H9 (cell line): ENCODE data around the gene GRIN3B. TPM values are rescaled to one million over a fixed set of nuclear protein-coding genes. Genes with fewer than 3 reads are reported as not detected.
A peak's percentile ranks its signal among the peaks of the same experiment; 100 is the strongest.

Experiments
- DNase-seq: peaks from one replicate; pipeline ENCODE4 v3.0.0-alpha.2; 2017
- H2AFZ ChIP-seq: one replicate; pipeline ENCODE4 v1.6.1; 2013; ENCODE audit warnings: mild to moderate bottlenecking, low read length, control low read depth, moderate library complexity
- H2AK5ac ChIP-seq: 2 replicates; pipeline ENCODE4 v1.6.1; 2013; ENCODE audit warnings: low read length, control low read depth, mixed read lengths; ENCODE audit not compliant: insufficient read length
- H2BK120ac ChIP-seq: one replicate; pipeline ENCODE4 v1.6.1; 2013; ENCODE audit warnings: low read depth, mild to moderate bottlenecking, low read length, control low read depth, inconsistent platforms; ENCODE audit not compliant: poor library complexity, severe bottlenecking
- H2BK12ac ChIP-seq: 2 replicates; pipeline ENCODE4 v1.6.1; 2013; ENCODE audit warnings: low read length, control low read depth, mixed read lengths, low read depth; ENCODE audit not compliant: insufficient read length
- H2BK15ac ChIP-seq: 2 replicates; pipeline ENCODE4 v1.6.1; 2013; ENCODE audit warnings: low read depth, low read length, control low read depth
- H2BK20ac ChIP-seq: one replicate; pipeline ENCODE4 v1.6.1; 2013; ENCODE audit warnings: low read depth, mild to moderate bottlenecking, low read length, control low read depth, inconsistent platforms; ENCODE audit not compliant: poor library complexity, severe bottlenecking
- H2BK5ac ChIP-seq: 2 replicates; pipeline ENCODE4 v1.6.1; 2013; ENCODE audit warnings: low read length, control low read depth, mixed read lengths; ENCODE audit not compliant: insufficient read length
- H3K14ac ChIP-seq: 2 replicates; pipeline ENCODE4 v1.6.1; 2013; ENCODE audit warnings: low read length, control low read depth; ENCODE audit not compliant: insufficient read depth
- H3K18ac ChIP-seq: 2 replicates; pipeline ENCODE4 v1.6.1; 2013; ENCODE audit warnings: low read depth, mild to moderate bottlenecking, mixed read lengths, low read length, control low read depth; ENCODE audit not compliant: insufficient read length
- H3K23ac ChIP-seq: 2 replicates; pipeline ENCODE4 v1.6.1; 2013; ENCODE audit warnings: low read length, control low read depth, mixed read lengths, low read depth; ENCODE audit not compliant: insufficient read length
- H3K23me2 ChIP-seq: 2 replicates; pipeline ENCODE4 v1.6.1; 2013; ENCODE audit warnings: low read depth, mild to moderate bottlenecking, mixed read lengths, low read length, control low read depth; ENCODE audit not compliant: insufficient read length, poor library complexity, severe bottlenecking
- H3K27ac ChIP-seq: 2 replicates; pipeline ENCODE4 v1.5.1; 2013; ENCODE audit warnings: low read length, control low read depth, mixed read lengths, low read depth; ENCODE audit not compliant: insufficient read length
- H3K27me3 ChIP-seq: 2 replicates; pipeline ENCODE4 v1.6.1; 2013; ENCODE audit warnings: low read length, control low read depth, inconsistent platforms; ENCODE audit not compliant: insufficient read depth
- H3K4ac ChIP-seq: 2 replicates; pipeline ENCODE4 v1.6.1; 2013; ENCODE audit warnings: low read depth, mild to moderate bottlenecking, control low read depth, inconsistent platforms, low read length, moderate library complexity
- H3K4me1 ChIP-seq: 2 replicates; pipeline ENCODE4 v1.6.1; 2013; ENCODE audit warnings: low read length, control low read depth, inconsistent platforms; ENCODE audit not compliant: insufficient read depth
- H3K4me2 ChIP-seq: 2 replicates; pipeline ENCODE4 v1.6.1; 2013; ENCODE audit warnings: low read length, control low read depth, mixed read lengths; ENCODE audit not compliant: insufficient read length, insufficient read depth
- H3K56ac ChIP-seq: 2 replicates; pipeline ENCODE4 v1.6.1; 2013; ENCODE audit warnings: low read depth, mild to moderate bottlenecking, mixed read lengths, low read length, control low read depth; ENCODE audit not compliant: insufficient read length
- H3K79me1 ChIP-seq: 2 replicates; pipeline ENCODE4 v1.6.1; 2013; ENCODE audit warnings: low read depth, mild to moderate bottlenecking, moderate library complexity, low read length, control low read depth, inconsistent platforms; ENCODE audit not compliant: insufficient read depth, poor library complexity, severe bottlenecking
- H3K79me2 ChIP-seq: 2 replicates; pipeline ENCODE4 v1.6.1; 2013; ENCODE audit warnings: low read length, control low read depth, inconsistent platforms; ENCODE audit not compliant: insufficient read depth
- H3K9ac ChIP-seq: 2 replicates; pipeline ENCODE4 v1.6.1; 2013; ENCODE audit warnings: low read length, control low read depth, mixed read lengths; ENCODE audit not compliant: insufficient read length; ENCODE audit errors: extremely low read depth
- H3K9me3 ChIP-seq: one replicate; pipeline ENCODE4 v1.6.1; 2013; ENCODE audit warnings: low read depth, low read length, inconsistent platforms; ENCODE audit not compliant: control insufficient read depth
- H3T11ph ChIP-seq: one replicate; pipeline ENCODE4 v1.6.1; 2013; ENCODE audit warnings: mild to moderate bottlenecking, low read length, control low read depth, inconsistent platforms
- H4K20me1 ChIP-seq: one replicate; pipeline ENCODE4 v1.6.1; 2013; ENCODE audit not compliant: control insufficient read depth, insufficient read length, insufficient read depth
- H4K5ac ChIP-seq: 2 replicates; pipeline ENCODE4 v1.6.1; 2013; ENCODE audit warnings: low read depth, mild to moderate bottlenecking, mixed read lengths, low read length, control low read depth; ENCODE audit not compliant: insufficient read length
- H4K8ac ChIP-seq: replicated peaks from 2 replicates; pipeline ENCODE4 v1.6.1; 2013; ENCODE audit warnings: low read length, control low read depth, mixed read lengths, low read depth; ENCODE audit not compliant: insufficient read length
- H4K91ac ChIP-seq: 2 replicates; pipeline ENCODE4 v1.6.1; 2013; ENCODE audit warnings: low read depth, mild to moderate bottlenecking, moderate library complexity, mixed read lengths, low read length, control low read depth; ENCODE audit not compliant: insufficient read length
- H3K27ac Mint-ChIP-seq, 3 experiments: 2 replicates in 2 of 3; 3 replicates in 1 of 3; pipeline ENCODE4 v1.8.0; 2020 to 2021; ENCODE audit warnings: mixed read lengths in 3 of 3, mild to moderate bottlenecking in 1 of 3, moderate library complexity in 1 of 3
- H3K27me3 Mint-ChIP-seq: 2 replicates; pipeline ENCODE4 v1.8.0; 2021; ENCODE audit warnings: low read depth, mild to moderate bottlenecking, moderate library complexity, mixed read lengths
- H3K36me3 Mint-ChIP-seq, 3 experiments: 2 replicates in 2 of 3; 3 replicates in 1 of 3; pipeline ENCODE4 v1.8.0; 2020 to 2021; ENCODE audit warnings: low read depth in 3 of 3, mixed read lengths in 3 of 3; ENCODE audit not compliant: insufficient read depth in 1 of 3
- H3K4me1 Mint-ChIP-seq, 2 experiments: 2 replicates each; pipeline ENCODE4 v1.8.0; 2020; ENCODE audit warnings: mixed read lengths in 2 of 2
- H3K4me3 Mint-ChIP-seq, 2 experiments: 2 replicates in 1 of 2; 3 replicates in 1 of 2; pipeline ENCODE4 v1.8.0; 2020 to 2021; ENCODE audit warnings: mild to moderate bottlenecking in 2 of 2, mixed read lengths in 2 of 2, moderate library complexity in 1 of 2
- H3K9me3 Mint-ChIP-seq, 2 experiments: 2 replicates in 1 of 2; 3 replicates in 1 of 2; pipeline ENCODE4 v1.8.0; 2020; ENCODE audit warnings: mild to moderate bottlenecking in 2 of 2, mixed read lengths in 2 of 2, moderate library complexity in 1 of 2
- CTCF ChIP-seq: fragments of 200-600 bp; sonication (generic); conservative IDR thresholded peaks from 3 replicates; pipeline ENCODE4 v1.8.0; 2021; ENCODE audit warnings: antibody characterized with exemption, mild to moderate bottlenecking
- WGBS: extraction: QIAGEN DNeasy Blood & Tissue Kit; methylation state at CpG from one replicate; pipeline ENCODE4 v1.1.7; 2013; ENCODE audit warnings: missing lambda C conversion rate, low lambda C conversion rate, mixed read lengths; ENCODE audit not compliant: insufficient read length; ENCODE audit errors: extremely low coverage; 5-methylcytosine and 5-hydroxymethylcytosine counted together
- total RNA-seq: library from RNA; stranded (reverse); gene quantifications from 2 replicates; pipeline ENCODE4 v1.2.1, GENCODE V29; 2021

Gene GRIN3B
- total RNA-seq, 1 experiment from 2014 or later: 1.0 TPM

- no peak overlapping the region for H3K4ac ChIP-seq
- no peak overlapping the region for H3K23ac ChIP-seq
- H3K79me1 ChIP-seq: no peaks in the 10 kb centered on the region
- Mint-ChIP-seq H3K27me3 (peaks cover 3% of the 10 kb centered on the region; the same call in 1 of the 2 replicates), H3K4me1 (peaks cover 11 to 21% of the 10 kb centered on the region in 2 experiments), H3K36me3 (peaks cover 40 to 63% (median 57%) of the 10 kb centered on the region in 3 experiments), H3K27ac (no peak overlapping the region), H3K4me3 (no peak overlapping the region), H3K9me3 (no peaks in the 10 kb centered on the region)
- no peaks in the 10 kb centered on the region for H3K9me3 ChIP-seq
- 0 out of 3 replicates have a peak, but pooled peaks have one; percentile 39 for TF ChIP-seq CTCF
- no peak overlapping the region for H4K5ac ChIP-seq
- no CpG with 5 or more reads among the region's 29 CpGs for WGBS
- H3K79me2 ChIP-seq: no peaks in the 10 kb centered on the region
- no peak for DNase-seq
- no peak overlapping the region for H3K56ac ChIP-seq
- H3K4me2 ChIP-seq: no peak overlapping the region
- H2AK5ac ChIP-seq: no peak overlapping the region
- no peak overlapping the region for H3K14ac ChIP-seq
- no peaks in the 10 kb centered on the region for H3K27me3 ChIP-seq
- no peak overlapping the region for H4K91ac ChIP-seq
- no peak overlapping the region for H2BK5ac ChIP-seq
- H4K20me1 ChIP-seq: no peaks in the 10 kb centered on the region
- no peak overlapping the region for H2BK20ac ChIP-seq
- no peak overlapping the region for H2BK15ac ChIP-seq
- no peak overlapping the region for H3K18ac ChIP-seq
- no peak overlapping the region for H2BK12ac ChIP-seq
- H3T11ph ChIP-seq: no peak overlapping the region
- no peak overlapping the region for H2BK120ac ChIP-seq
- H4K8ac ChIP-seq: no peak overlapping the region
- H2AFZ ChIP-seq: no peak overlapping the region
- H3K9ac ChIP-seq: no peak overlapping the region
- H3K4me1 ChIP-seq: no peaks in the 10 kb centered on the region
- no peak overlapping the region for H3K27ac ChIP-seq
- H3K23me2 ChIP-seq: peaks cover 9% of the 10 kb centered on the region
Measured at GRCh38 chr19:1035998-1036621, 35.9 kb downstream of the GRIN3B start.
